ENCODE data around the gene STAT3. TPM values are rescaled to one million over a fixed set of nuclear protein-coding genes. Genes with fewer than 3 reads are reported as not detected.
"Not testable (repeated sequence)": the region's sequence is repeated elsewhere in the genome, so short reads cannot be mapped to it uniquely, and the experiment has no call there.

The STAT3 gene
- total RNA-seq, 3 donors from 2014 or later (not counting 1 experiment from before 2014, with no cell fraction given): 190 to 246 (median 206) TPM

- DNase-seq; H3K4me3 Mint-ChIP-seq; H3K36me3 Mint-ChIP-seq; H3K27ac Mint-ChIP-seq; ATAC-seq; H3K9me3 Mint-ChIP-seq; H3K36me3 ChIP-seq (ENCODE audit: control insufficient read depth, insufficient read depth, low read length); H3K9me3 ChIP-seq (ENCODE audit: control insufficient read depth, insufficient read depth, low read length); H3K27ac ChIP-seq (ENCODE audit: low read length); H3K27me3 Mint-ChIP-seq (ENCODE audit: low read depth in 2 of 2); intact Hi-C loops (cut with micrococcal nuclease); H3K4me3 ChIP-seq (ENCODE audit: low read length); H3K27me3 ChIP-seq (ENCODE audit: control insufficient read depth, insufficient read depth, low read length): not testable (repeated sequence)
- H3K4me1 Mint-ChIP-seq: peaks cover 77 to 87% of the 10 kb centered on the region in 2 donors
- WGBS (ENCODE audit: insufficient coverage): 94% methylated on average over 13 of the region's 13 CpGs
- H3K4me1 ChIP-seq (ENCODE audit: control insufficient read depth, insufficient read depth, low read length): peaks cover 71% of the 10 kb centered on the region
Measured at GRCh38 chr17:42366176-42367023, 21.8 kb downstream of the STAT3 start.

- Mint-ChIP-seq H3K9me3 (no peaks in the 10 kb centered on the region), H3K4me1 (peaks cover 76 to 84% of the 10 kb centered on the region in 2 donors), H3K27ac (peak overlapping the region in 1 of 2 donors; percentile 66), H3K36me3 (no peaks in the 10 kb centered on the region), H3K27me3 (ENCODE audit: low read depth in 2 of 2) (no peaks in the 10 kb centered on the region), H3K4me3 (no peak overlapping the region)
- no peaks in the 10 kb centered on the region for H3K9me3 ChIP-seq (ENCODE audit: control insufficient read depth, insufficient read depth, low read length)
- ATAC-seq: peak in 1 of 3 donors; percentile 27
- no peaks in the 10 kb centered on the region for H3K27me3 ChIP-seq (ENCODE audit: control insufficient read depth, insufficient read depth, low read length)
- 85% methylated on average over 8 of the region's 9 CpGs for WGBS (ENCODE audit: insufficient coverage)
- no peak for DNase-seq
- peaks cover 69% of the 10 kb centered on the region for H3K4me1 ChIP-seq (ENCODE audit: control insufficient read depth, insufficient read depth, low read length)
- no peaks in the 10 kb centered on the region for H3K36me3 ChIP-seq (ENCODE audit: control insufficient read depth, insufficient read depth, low read length)
- no peak overlapping the region for H3K27ac ChIP-seq (ENCODE audit: low read length)
- H3K4me3 ChIP-seq (ENCODE audit: low read length): no peak overlapping the region
- intact Hi-C loops (cut with micrococcal nuclease): no loop called here
- TF ChIP-seq, protein P1, sequence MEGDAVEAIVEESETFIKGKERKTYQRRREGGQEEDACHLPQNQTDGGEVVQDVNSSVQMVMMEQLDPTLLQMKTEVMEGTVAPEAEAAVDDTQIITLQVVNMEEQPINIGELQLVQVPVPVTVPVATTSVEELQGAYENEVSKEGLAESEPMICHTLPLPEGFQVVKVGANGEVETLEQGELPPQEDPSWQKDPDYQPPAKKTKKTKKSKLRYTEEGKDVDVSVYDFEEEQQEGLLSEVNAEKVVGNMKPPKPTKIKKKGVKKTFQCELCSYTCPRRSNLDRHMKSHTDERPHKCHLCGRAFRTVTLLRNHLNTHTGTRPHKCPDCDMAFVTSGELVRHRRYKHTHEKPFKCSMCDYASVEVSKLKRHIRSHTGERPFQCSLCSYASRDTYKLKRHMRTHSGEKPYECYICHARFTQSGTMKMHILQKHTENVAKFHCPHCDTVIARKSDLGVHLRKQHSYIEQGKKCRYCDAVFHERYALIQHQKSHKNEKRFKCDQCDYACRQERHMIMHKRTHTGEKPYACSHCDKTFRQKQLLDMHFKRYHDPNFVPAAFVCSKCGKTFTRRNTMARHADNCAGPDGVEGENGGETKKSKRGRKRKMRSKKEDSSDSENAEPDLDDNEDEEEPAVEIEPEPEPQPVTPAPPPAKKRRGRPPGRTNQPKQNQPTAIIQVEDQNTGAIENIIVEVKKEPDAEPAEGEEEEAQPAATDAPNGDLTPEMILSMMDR (IDR thresholded peaks at IDR 0.05): no peak
Measured at GRCh38 chr17:42365136-42365535, 23.1 kb downstream of the STAT3 start.

DNA sequence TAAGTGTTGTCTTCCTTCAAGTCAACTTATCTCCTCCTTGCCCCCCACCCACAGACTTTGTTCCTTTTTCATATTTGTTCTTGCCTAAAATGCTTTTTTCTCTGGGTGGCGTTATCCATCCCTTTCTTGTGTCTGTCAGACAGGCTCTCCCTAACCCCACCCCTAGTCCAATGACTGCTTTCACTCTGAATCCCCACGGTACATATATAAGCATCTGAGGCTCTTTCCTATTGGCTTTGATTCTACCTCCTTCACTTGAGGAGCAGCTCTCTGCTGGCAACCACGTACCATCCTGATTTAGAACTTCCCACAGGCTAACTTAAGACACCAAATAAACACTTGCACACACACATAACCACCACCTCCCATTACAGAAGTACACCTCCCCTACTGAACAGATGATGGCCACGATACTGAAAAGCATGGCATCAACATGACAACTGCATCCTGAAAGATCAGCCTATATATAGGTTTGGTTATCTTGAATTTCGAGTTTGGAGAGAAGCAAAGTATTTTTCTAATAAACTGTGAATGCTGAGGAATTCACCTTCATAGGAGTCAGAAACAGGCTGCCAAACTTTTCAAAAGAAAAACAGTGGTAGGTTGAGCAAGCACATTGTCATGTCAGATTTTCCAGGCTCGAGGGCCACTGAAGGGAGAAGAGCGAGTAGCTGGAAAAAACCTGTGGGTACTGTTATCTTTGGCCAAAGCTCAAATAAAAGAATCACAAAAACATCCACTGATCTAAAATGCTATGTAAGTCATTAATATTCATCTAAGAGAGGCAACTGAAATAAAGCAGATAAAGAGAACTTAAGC, 24.3 kb downstream of the STAT3 start:
- no peak overlapping the region for H3K27ac ChIP-seq (ENCODE audit: low read length)
- no peak for DNase-seq
- ATAC-seq: no peak
- no peaks in the 10 kb centered on the region for H3K36me3 Mint-ChIP-seq
- H3K4me3 Mint-ChIP-seq: peak overlapping the region; percentile 4
- no peaks in the 10 kb centered on the region for H3K36me3 ChIP-seq (ENCODE audit: control insufficient read depth, insufficient read depth, low read length)
- H3K4me1 ChIP-seq (ENCODE audit: control insufficient read depth, insufficient read depth, low read length): peaks cover 58% of the 10 kb centered on the region
- intact Hi-C loops (cut with micrococcal nuclease): no loop called here
- TF ChIP-seq, protein P1 (IDR thresholded peaks at IDR 0.05): no peak
- H3K9me3 Mint-ChIP-seq: no peaks in the 10 kb centered on the region
- peaks cover 75 to 83% of the 10 kb centered on the region in 2 donors for H3K4me1 Mint-ChIP-seq
- no peak overlapping the region for H3K4me3 ChIP-seq (ENCODE audit: low read length)
- H3K27me3 ChIP-seq (ENCODE audit: control insufficient read depth, insufficient read depth, low read length): no peaks in the 10 kb centered on the region
- no peaks in the 10 kb centered on the region for H3K27me3 Mint-ChIP-seq (ENCODE audit: low read depth in 2 of 2)
- 53% methylated on average over 6 of the region's 7 CpGs for WGBS (ENCODE audit: insufficient coverage)
- peak overlapping the region; percentile 14 to 66 for H3K27ac Mint-ChIP-seq
- no peaks in the 10 kb centered on the region for H3K9me3 ChIP-seq (ENCODE audit: control insufficient read depth, insufficient read depth, low read length)

DNA sequence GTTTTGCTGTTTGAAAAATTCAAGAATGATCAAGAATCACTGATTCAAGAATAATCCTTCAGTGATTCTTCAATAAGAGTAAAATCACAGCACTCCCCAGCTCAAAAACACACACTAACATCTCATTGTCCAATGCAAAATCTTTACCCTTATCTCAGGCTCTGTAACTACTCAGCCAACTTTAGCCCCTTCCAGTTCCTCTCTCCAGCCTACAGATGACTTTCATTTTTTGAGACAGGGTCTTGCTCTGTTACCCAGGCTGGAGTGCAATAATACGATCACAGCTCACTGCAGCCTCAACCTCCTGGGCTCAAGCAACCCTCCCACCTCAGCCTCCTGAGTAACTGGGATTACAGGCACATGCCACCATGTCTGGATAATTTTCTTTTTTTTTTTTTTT, 25.0 kb downstream of the STAT3 start:
- Mint-ChIP-seq H3K4me3 (peak overlapping the region; percentile 65), H3K36me3 (no peaks in the 10 kb centered on the region), H3K4me1 (peaks cover 74 to 78% of the 10 kb centered on the region in 2 donors), H3K27ac (peak overlapping the region; percentile 66 to 79), H3K9me3 (no peaks in the 10 kb centered on the region), H3K27me3 (ENCODE audit: low read depth in 2 of 2) (no peaks in the 10 kb centered on the region)
- ATAC-seq (no peak), DNase-seq (no peak)
- Histone ChIP-seq H3K27me3 (ENCODE audit: control insufficient read depth, insufficient read depth, low read length) (no peaks in the 10 kb centered on the region), H3K4me3 (ENCODE audit: low read length) (no peak overlapping the region), H3K4me1 (ENCODE audit: control insufficient read depth, insufficient read depth, low read length) (peaks cover 52% of the 10 kb centered on the region), H3K9me3 (ENCODE audit: control insufficient read depth, insufficient read depth, low read length) (no peaks in the 10 kb centered on the region), H3K27ac (ENCODE audit: low read length) (no peak overlapping the region), H3K36me3 (ENCODE audit: control insufficient read depth, insufficient read depth, low read length) (no peaks in the 10 kb centered on the region)
- 71% methylated on average over 1 of the region's 1 CpG for WGBS (ENCODE audit: insufficient coverage)
- TF ChIP-seq, protein P1 (IDR thresholded peaks at IDR 0.05): no peak
- intact Hi-C loops (cut with micrococcal nuclease): no loop called here
